MM.1S (cell line): ENCODE results near the gene PDLIM5.

ENCODE experiments used
- CTCF ChIP-seq: fragments of 300-600 bp; sonication (generic); IDR thresholded peaks from 2 replicates; pipeline ENCODE4 v1.5.1; 2016; ENCODE audit warnings: antibody characterized with exemption, low read length, mixed read lengths
- EZH2 ChIP-seq: fragments of 300-600 bp; sonication (generic); optimal IDR thresholded peaks from 2 replicates; pipeline ENCODE3; 2017; ENCODE audit warnings: low read depth, mild to moderate bottlenecking, antibody characterized with exemption, low read length, mixed read lengths

GRCh38 chr4:94516999-94517398 is 65.3 kb downstream of the PDLIM5 start:
- no peak for TF ChIP-seq CTCF
- TF ChIP-seq EZH2 = no peak
